ENCODE data around the gene GCNT2.
"Not testable (repeated sequence)": the region's sequence is repeated elsewhere in the genome, so short reads cannot be mapped to it uniquely, and the experiment has no call there.

The GCNT2 gene

GRCh38 chr6:10521104-10521808 is at the start of gene GCNT2:
GCNT2 (plus strand) TSS chr6:10521351; CDS start chr6:10528912, 7,561 bp downstream.
- DNase-seq: no peak

- DNase-seq: no peak
Measured at GRCh38 chr6:10472634-10473033, 48.5 kb upstream of the GCNT2 start.

GRCh38 chr6:10478187-10479040 is 42.7 kb upstream of the GCNT2 start:
- DNase-seq: no peak

GRCh38 chr6:10479939-10480700 is 41.0 kb upstream of the GCNT2 start:
- DNase-seq: no peak

GRCh38 chr6:10481101-10481500 is 40.0 kb upstream of the GCNT2 start:
- DNase-seq: no peak

DNA sequence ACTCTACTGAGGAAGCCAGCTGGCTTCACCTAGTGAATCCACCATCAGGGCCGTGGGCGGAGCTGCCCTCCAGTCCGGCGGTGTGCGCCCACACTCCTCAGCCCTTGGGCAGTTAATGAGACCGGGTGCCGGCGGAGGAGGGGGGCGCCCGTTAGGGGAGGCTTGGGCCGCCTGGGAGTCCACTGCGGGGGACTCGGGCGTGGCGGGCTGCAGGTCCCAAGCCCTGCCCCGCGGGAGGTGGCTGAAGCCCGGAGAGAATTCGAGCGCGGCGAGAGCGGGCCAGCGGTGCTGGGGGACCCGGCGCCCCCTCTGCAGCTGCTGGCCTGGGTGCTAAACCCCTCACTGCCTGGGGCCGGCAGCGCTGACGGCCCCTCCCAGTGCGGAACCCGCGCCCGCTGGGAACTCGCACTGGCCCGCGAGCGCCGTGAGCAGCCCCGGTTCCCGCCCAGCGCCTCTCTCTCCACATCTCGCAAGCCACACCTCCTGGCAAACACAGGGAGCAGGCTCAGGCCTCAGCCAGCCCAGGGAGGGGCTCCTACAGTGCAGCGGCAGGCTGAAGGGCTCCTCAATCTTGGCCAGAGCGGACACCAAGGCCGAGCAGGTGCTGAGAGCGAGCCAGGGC is 38.4 kb upstream of the GCNT2 start:
- DNase-seq: no peak

- no peak for DNase-seq
Measured at GRCh38 chr6:10484912-10485311, 36.2 kb upstream of the GCNT2 start.

DNA sequence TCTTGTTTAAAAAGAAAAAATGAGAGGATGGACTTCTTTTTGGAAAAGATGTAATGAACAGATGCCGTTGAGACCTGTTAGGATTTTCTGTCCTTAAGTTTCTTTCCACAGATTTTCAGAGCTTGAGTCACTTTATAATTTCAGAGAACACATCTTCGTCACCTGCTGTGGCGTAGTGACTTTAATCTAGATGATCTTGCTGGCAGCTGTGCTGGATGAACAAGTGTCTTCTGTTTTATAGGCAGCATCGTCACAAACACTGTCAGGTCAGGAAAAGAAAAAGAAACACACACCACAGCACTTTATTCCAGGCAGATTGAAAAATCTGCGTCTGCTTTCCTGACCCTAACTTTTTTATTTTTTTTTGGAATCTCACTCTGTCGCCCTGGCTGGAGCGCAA is 35.7 kb upstream of the GCNT2 start:
- no peak for DNase-seq

GRCh38 chr6:10486215-10486614 is 34.9 kb upstream of the GCNT2 start:
- DNase-seq: no peak

GRCh38 chr6:10486944-10487588 is 34.1 kb upstream of the GCNT2 start:
- not testable (repeated sequence) for DNase-seq

- no peak for DNase-seq
Measured at GRCh38 chr6:10487668-10488327, 33.4 kb upstream of the GCNT2 start.

- no peak for DNase-seq
Measured at GRCh38 chr6:10491463-10491862, 29.7 kb upstream of the GCNT2 start.

DNA sequence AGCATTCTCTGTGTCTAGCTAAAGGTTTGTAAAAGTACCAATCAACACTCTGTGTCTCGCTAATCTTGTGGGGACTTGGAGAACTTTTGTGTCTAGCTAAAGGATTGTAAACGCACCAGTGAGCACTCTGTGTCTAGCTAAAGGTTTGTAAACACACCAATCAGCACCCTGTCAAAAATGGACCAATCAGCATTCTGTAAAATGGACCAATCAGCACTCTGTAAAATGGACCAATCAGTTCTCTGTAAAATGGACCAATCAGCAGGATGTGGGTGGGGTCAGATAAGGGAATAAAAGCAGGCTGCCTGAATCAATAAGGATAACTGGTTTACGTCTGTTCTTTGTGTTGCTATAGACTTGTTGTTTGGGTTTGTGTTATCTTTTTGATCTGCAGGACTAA is 29.2 kb upstream of the GCNT2 start:
- DNase-seq: not testable (repeated sequence)

- no peak for DNase-seq
Measured at GRCh38 chr6:10495029-10495428, 26.1 kb upstream of the GCNT2 start.

- DNase-seq: no peak
Measured at GRCh38 chr6:10505529-10505928, 15.6 kb upstream of the GCNT2 start.

- DNase-seq: no peak
Measured at GRCh38 chr6:10507298-10507697, 13.9 kb upstream of the GCNT2 start.

- no peak for DNase-seq
Measured at GRCh38 chr6:10507715-10508114, 13.4 kb upstream of the GCNT2 start.

GRCh38 chr6:10510592-10511367 is 10.4 kb upstream of the GCNT2 start:
- DNase-seq: peak; percentile 32 to 53

- no peak for DNase-seq
Measured at GRCh38 chr6:10511477-10511876, 9.7 kb upstream of the GCNT2 start.

DNA sequence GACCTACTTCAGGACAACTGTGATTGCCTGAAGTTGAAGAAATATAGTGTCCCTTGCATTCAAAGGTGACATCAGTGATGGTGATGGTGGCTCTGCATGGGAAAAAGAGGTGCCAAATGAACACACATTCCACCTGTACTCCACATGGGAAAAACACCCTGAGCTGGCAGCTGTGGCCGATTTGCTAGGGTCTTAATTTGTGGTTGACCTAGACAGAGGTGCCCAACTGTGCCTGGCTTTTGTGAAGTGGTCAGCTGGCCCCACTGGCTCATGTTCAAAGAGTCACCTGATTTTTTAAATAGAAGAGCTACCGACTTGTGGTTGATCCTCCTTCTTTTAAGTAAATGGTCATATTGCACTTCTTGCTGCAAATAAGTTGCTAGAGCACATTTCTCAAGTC is 7.6 kb upstream of the GCNT2 start:
- no peak for DNase-seq
